H1 (cell line): ENCODE results near the gene RAB11B. TPM values are rescaled to one million over a fixed set of nuclear protein-coding genes. Genes with fewer than 3 reads are reported as not detected.

Experiments
- ASH2L ChIP-seq: fragments of 200-600, 300-600 bp; sonication (generic); IDR thresholded peaks from one replicate; pipeline ENCODE4 v1.7.1; 2017; ENCODE audit warnings: low read length
- CEBPB ChIP-seq: IDR thresholded peaks from 2 replicates; pipeline ENCODE4 v1.6.1; 2012; ENCODE audit warnings: low read depth, low read length
- CHD1 ChIP-seq: IDR thresholded peaks from 2 replicates; pipeline ENCODE4 v1.6.1; 2012; ENCODE audit warnings: low read depth, low read length, improper control_type of control experiment
- CTCF ChIP-seq, 3 experiments: IDR thresholded peaks; 1 replicate in 2 of 3; 2 replicates in 1 of 3; pipeline versions ENCODE4 v1.5.1 to v1.6.1; 2011; ENCODE audit warnings: low read length in 3 of 3, mild to moderate bottlenecking in 3 of 3, inconsistent platforms in 2 of 3, low read depth in 1 of 3, moderate library complexity in 1 of 3; ENCODE audit not compliant: insufficient read depth in 1 of 3; ENCODE audit errors: control extremely low read depth in 1 of 3
- EGR1 ChIP-seq: IDR thresholded peaks from 2 replicates; pipeline ENCODE4 v1.6.1; 2011; ENCODE audit warnings: low read depth, low read length, borderline replicate concordance
- GABPA ChIP-seq: IDR thresholded peaks from 2 replicates; pipeline ENCODE4 v1.6.1; 2011; ENCODE audit warnings: mild to moderate bottlenecking, low read length, moderate library complexity, borderline replicate concordance; ENCODE audit not compliant: insufficient read depth
- KDM5A ChIP-seq: fragments of 200-600 bp; IDR thresholded peaks from 2 replicates; pipeline ENCODE4 v1.7.1; 2012; ENCODE audit warnings: mild to moderate bottlenecking, low read length, inconsistent platforms, mixed read lengths
- MAX ChIP-seq: IDR thresholded peaks from 2 replicates; pipeline ENCODE4 v1.6.1; 2012; ENCODE audit warnings: inconsistent platforms
- POLR2A ChIP-seq, 2 experiments: IDR thresholded peaks; 1 replicate in 1 of 2; 2 replicates in 1 of 2; pipeline ENCODE4 v1.6.1; 2011; ENCODE audit warnings: low read depth in 2 of 2, low read length in 2 of 2, mild to moderate bottlenecking in 2 of 2; ENCODE audit errors: control extremely low read depth in 1 of 2
- POLR2AphosphoS5 ChIP-seq: IDR thresholded peaks from 2 replicates; pipeline ENCODE4 v1.6.1; 2011; ENCODE audit warnings: low read depth, low read length
- RBBP5 ChIP-seq: IDR thresholded peaks from 2 replicates; pipeline ENCODE4 v1.7.1; 2012; ENCODE audit warnings: low read depth, mild to moderate bottlenecking, inconsistent platforms, low read length, moderate library complexity, borderline replicate concordance
- RFX5 ChIP-seq: IDR thresholded peaks from 2 replicates; pipeline ENCODE4 v1.6.1; 2011; ENCODE audit warnings: low read depth, low read length, improper control_type of control experiment, borderline replicate concordance
- SP2 ChIP-seq: IDR thresholded peaks from 2 replicates; pipeline ENCODE4 v1.6.1; 2012; ENCODE audit warnings: mild to moderate bottlenecking, low read length, inconsistent platforms
- SP4 ChIP-seq: IDR thresholded peaks from 2 replicates; pipeline ENCODE4 v1.6.1; 2012; ENCODE audit warnings: low read length, inconsistent platforms
- TAF1 ChIP-seq: IDR thresholded peaks from 2 replicates; pipeline ENCODE4 v1.6.1; 2011; ENCODE audit warnings: mild to moderate bottlenecking, low read depth, low read length
- TBP ChIP-seq: IDR thresholded peaks from 2 replicates; pipeline ENCODE4 v1.6.1; 2011; ENCODE audit warnings: low read depth, low read length, improper control_type of control experiment
- YY1 ChIP-seq: IDR thresholded peaks from 2 replicates; pipeline ENCODE4 v1.6.1; 2011; ENCODE audit warnings: low read depth, mild to moderate bottlenecking, low read length
- ZNF274 ChIP-seq: IDR thresholded peaks from 2 replicates; pipeline ENCODE4 v1.7.0; 2012; ENCODE audit warnings: low read length, borderline replicate concordance; ENCODE audit errors: extremely low read depth
- polyA plus RNA-seq, 7 experiments: library from polyadenylated mRNA; depleted of rRNA in 3 of 7; stranded (reverse) in 5 of 7; unstranded in 2 of 7; fragments of >200 nt in 5 of 7; fragments of 200-250 nt in 2 of 7; gene quantifications; 1 replicate in 5 of 7; 2 replicates in 1 of 7; 4 replicates in 1 of 7; pipeline versions ENCODE4 v1.2.1 to v1.2.3, GENCODE V29; 2011 to 2013; ENCODE audit warnings: missing spikeins in 2 of 7, mixed read lengths in 2 of 7
- total RNA-seq: library from RNA; stranded (reverse); fragmentation: NEBNext Ultra II Directional; extraction: Animal tissue kit (Norgen Biotek cat#: 25700); gene quantifications from 2 replicates; pipeline ENCODE4 v1.2.1, GENCODE V29; 2021

Gene RAB11B
- total and polyA plus RNA-seq, 2 of the 8 experiments (the other 6 are each of a cell fraction or from before 2014, with no cell fraction given), result 50.2 to 85.8 TPM

GRCh38 chr19:8363803-8364771 is 26.1 kb upstream of the RAB11B start, which contains the start of gene ANGPTL4 (continued):
- TF ChIP-seq KDM5A (no peak), EGR1 (peak; percentile 52; the same call in 1 of the 2 replicates), TBP (peak; percentile 55; the same call in 1 of the 2 replicates), MAX (peak; percentile 66), CEBPB (no peak), YY1 (no peak), RFX5 (no peak), TAF1 (0 out of 2 replicates have a peak, but pooled peaks have one; percentile 38), SP2 (no peak), ASH2L (peak; percentile 54), SP4 (no peak), RBBP5 (no peak), GABPA (0 out of 2 replicates have a peak, but pooled peaks have one; percentile 36), CTCF (IDR thresholded peaks at IDR 0.05; ENCODE audit: control extremely low read depth in 1 of 3, insufficient read depth in 1 of 3, low read depth in 1 of 3, low read length in 3 of 3) (peak in 1 of 3 experiments; percentile 11; a peak in 1 of 4 replicates), POLR2AphosphoS5 (peak; percentile 36; the same call in 1 of the 2 replicates), ZNF274 (no peak), CHD1 (no peak), POLR2A (IDR thresholded peaks at IDR 0.05; ENCODE audit: control extremely low read depth in 1 of 2, low read depth in 2 of 2, low read length in 2 of 2) (peak in 1 of 2 experiments; percentile 65; a peak in 2 of 3 replicates)
